Measurements from ENCODE around the gene AADACL2. TPM values are rescaled to one million over a fixed set of nuclear protein-coding genes. Genes with fewer than 3 reads are reported as not detected.
"Not testable (repeated sequence)": the region's sequence is repeated elsewhere in the genome, so short reads cannot be mapped to it uniquely, and the experiment has no call there.

AADACL2 gene
- total RNA-seq, 1 donor = not detected

DNA sequence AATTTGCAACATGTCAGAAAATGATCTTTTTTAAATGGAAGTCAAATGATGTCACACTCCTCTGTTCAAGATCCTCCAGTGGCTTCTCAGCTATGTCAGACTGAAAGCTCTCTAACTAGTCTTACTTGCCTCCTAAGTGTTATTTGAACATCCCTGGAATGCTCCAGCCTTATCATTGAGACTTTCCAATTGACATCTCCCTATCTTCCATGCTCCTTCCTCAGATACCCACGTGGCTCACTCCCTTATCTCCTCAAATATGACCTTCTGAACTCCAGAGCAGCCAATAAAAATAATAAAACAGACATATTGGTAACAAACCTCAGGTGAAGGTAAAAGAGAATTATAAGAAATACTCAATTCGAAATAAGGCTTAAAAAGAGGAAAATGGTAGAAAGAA lies 54.7 kb downstream of the AADACL2 start:
- Histone ChIP-seq H3K36me3 (ENCODE audit: insufficient read depth, low read length) (no peaks in the 10 kb centered on the region), H3K4me3 (ENCODE audit: insufficient read depth, low read length) (no peak overlapping the region), H3K27ac (ENCODE audit: low read depth, low read length) (no peak overlapping the region), H3K4me2 (ENCODE audit: insufficient read depth, low read length) (no peak overlapping the region), H2AFZ (ENCODE audit: low read length) (no peak overlapping the region), H3K79me2 (ENCODE audit: insufficient read depth, low read length) (no peaks in the 10 kb centered on the region), H3K4me1 (ENCODE audit: insufficient read depth, low read length) (no peaks in the 10 kb centered on the region), H4K20me1 (ENCODE audit: insufficient read depth, low read length) (no peaks in the 10 kb centered on the region), H3K9me3 (ENCODE audit: low read depth, low read length) (no peaks in the 10 kb centered on the region), H3K27me3 (ENCODE audit: insufficient read depth, low read length) (no peaks in the 10 kb centered on the region)
- DNase-seq (ENCODE audit: insufficient read length, low spot score, missing footprints) = no peak
- TF ChIP-seq, protein P1, sequence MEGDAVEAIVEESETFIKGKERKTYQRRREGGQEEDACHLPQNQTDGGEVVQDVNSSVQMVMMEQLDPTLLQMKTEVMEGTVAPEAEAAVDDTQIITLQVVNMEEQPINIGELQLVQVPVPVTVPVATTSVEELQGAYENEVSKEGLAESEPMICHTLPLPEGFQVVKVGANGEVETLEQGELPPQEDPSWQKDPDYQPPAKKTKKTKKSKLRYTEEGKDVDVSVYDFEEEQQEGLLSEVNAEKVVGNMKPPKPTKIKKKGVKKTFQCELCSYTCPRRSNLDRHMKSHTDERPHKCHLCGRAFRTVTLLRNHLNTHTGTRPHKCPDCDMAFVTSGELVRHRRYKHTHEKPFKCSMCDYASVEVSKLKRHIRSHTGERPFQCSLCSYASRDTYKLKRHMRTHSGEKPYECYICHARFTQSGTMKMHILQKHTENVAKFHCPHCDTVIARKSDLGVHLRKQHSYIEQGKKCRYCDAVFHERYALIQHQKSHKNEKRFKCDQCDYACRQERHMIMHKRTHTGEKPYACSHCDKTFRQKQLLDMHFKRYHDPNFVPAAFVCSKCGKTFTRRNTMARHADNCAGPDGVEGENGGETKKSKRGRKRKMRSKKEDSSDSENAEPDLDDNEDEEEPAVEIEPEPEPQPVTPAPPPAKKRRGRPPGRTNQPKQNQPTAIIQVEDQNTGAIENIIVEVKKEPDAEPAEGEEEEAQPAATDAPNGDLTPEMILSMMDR (IDR thresholded peaks at IDR 0.05; ENCODE audit: extremely low read depth, low read depth, low read length) = no peak

DNA sequence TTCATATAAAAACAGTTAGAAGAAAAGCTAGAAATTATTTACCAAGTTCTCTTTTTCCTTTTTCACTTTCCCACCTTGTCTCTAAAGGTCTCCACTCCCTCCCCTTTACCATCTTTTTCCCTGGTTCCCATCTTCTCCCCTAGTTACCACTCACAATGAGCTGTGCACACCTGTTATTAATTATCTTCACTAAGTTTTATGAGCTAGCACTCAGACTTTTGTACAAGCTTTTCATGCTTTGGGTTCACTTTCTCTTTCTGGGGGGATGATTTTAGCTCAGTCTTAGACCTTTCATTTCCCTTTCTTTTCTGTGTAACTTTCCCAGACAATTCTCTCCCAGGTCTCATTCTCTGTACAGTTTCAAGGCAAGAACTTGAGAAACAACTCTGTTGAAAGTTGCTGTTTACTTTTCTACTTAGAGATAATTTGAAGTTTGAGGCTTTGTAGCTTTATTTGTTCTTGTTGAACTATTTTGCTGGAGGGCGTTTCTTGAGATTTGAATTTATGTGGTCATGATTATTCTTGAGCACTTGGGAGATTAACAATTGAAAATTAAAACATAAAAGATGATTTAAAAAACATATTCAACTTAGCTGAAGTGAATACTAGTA lies 56.2 kb downstream of the AADACL2 start:
- Histone ChIP-seq H3K9me3 (ENCODE audit: low read depth, low read length) (no peaks in the 10 kb centered on the region), H3K27ac (ENCODE audit: low read depth, low read length) (no peak overlapping the region), H2AFZ (ENCODE audit: low read length) (no peak overlapping the region), H3K4me3 (ENCODE audit: insufficient read depth, low read length) (no peak overlapping the region), H3K4me2 (ENCODE audit: insufficient read depth, low read length) (no peak overlapping the region), H3K36me3 (ENCODE audit: insufficient read depth, low read length) (no peaks in the 10 kb centered on the region), H4K20me1 (ENCODE audit: insufficient read depth, low read length) (no peaks in the 10 kb centered on the region), H3K27me3 (ENCODE audit: insufficient read depth, low read length) (no peaks in the 10 kb centered on the region), H3K79me2 (ENCODE audit: insufficient read depth, low read length) (no peaks in the 10 kb centered on the region), H3K4me1 (ENCODE audit: insufficient read depth, low read length) (no peaks in the 10 kb centered on the region)
- no peak for DNase-seq (ENCODE audit: insufficient read length, low spot score, missing footprints)
- TF ChIP-seq, protein P1 (IDR thresholded peaks at IDR 0.05; ENCODE audit: extremely low read depth, low read depth, low read length) = no peak

DNA sequence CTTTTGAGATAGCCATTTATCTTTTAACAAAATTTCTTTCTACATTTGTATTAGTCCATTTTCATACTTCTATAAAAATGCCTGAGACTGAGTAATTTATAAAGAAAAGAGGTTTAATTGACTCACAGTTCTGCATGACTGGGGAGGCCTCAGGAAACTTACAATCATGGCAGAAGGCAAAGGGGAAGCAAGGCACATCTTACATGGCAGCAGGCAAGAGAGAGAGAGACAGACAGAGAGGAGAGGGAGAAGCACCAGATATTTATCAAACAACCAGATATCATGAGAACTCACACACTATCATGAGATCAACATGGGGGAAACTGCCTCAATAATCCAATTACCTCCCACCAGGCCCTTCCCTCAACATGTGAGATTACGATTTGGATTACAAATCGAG lies 57.0 kb downstream of the AADACL2 start:
- H3K9me3 ChIP-seq (ENCODE audit: low read depth, low read length); H3K79me2 ChIP-seq (ENCODE audit: insufficient read depth, low read length); DNase-seq (ENCODE audit: insufficient read length, low spot score, missing footprints); H3K27ac ChIP-seq (ENCODE audit: low read depth, low read length); H4K20me1 ChIP-seq (ENCODE audit: insufficient read depth, low read length); H3K36me3 ChIP-seq (ENCODE audit: insufficient read depth, low read length); H3K4me1 ChIP-seq (ENCODE audit: insufficient read depth, low read length); H3K4me3 ChIP-seq (ENCODE audit: insufficient read depth, low read length); H3K27me3 ChIP-seq (ENCODE audit: insufficient read depth, low read length); H2AFZ ChIP-seq (ENCODE audit: low read length); H3K4me2 ChIP-seq (ENCODE audit: insufficient read depth, low read length): not testable (repeated sequence)

DNA sequence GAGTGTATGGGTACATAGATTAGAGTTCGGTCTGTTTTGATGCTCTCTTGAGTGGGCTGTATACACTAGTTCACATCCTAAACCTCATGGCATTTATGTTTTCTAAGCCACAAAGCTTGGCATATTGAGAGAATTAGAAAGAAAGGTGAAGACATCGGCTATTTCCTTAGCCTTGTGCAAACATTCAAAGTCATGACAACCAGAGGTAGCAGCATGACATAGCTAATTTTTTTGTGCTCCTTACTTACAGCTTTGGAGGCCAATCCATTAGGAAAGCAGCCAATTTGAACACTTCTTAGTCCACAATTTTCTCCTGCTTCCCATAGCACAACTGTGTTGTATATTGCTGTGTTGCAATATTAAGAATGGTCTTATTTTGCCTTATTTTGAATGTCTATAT lies 58.7 kb downstream of the AADACL2 start:
- no peaks in the 10 kb centered on the region for H4K20me1 ChIP-seq (ENCODE audit: insufficient read depth, low read length)
- no peak overlapping the region for H3K27ac ChIP-seq (ENCODE audit: low read depth, low read length)
- H3K4me2 ChIP-seq (ENCODE audit: insufficient read depth, low read length) = no peak overlapping the region
- no peaks in the 10 kb centered on the region for H3K27me3 ChIP-seq (ENCODE audit: insufficient read depth, low read length)
- TF ChIP-seq, protein P1 (IDR thresholded peaks at IDR 0.05; ENCODE audit: extremely low read depth, low read depth, low read length) = no peak
- H3K4me1 ChIP-seq (ENCODE audit: insufficient read depth, low read length) = peaks cover 8% of the 10 kb centered on the region
- H3K4me3 ChIP-seq (ENCODE audit: insufficient read depth, low read length) = no peak overlapping the region
- H3K9me3 ChIP-seq (ENCODE audit: low read depth, low read length) = no peaks in the 10 kb centered on the region
- no peaks in the 10 kb centered on the region for H3K79me2 ChIP-seq (ENCODE audit: insufficient read depth, low read length)
- DNase-seq (ENCODE audit: insufficient read length, low spot score, missing footprints) = no peak
- H3K36me3 ChIP-seq (ENCODE audit: insufficient read depth, low read length) = no peaks in the 10 kb centered on the region
- no peak overlapping the region for H2AFZ ChIP-seq (ENCODE audit: low read length)
